Measurements from ENCODE around the gene CPNE6.

DNA sequence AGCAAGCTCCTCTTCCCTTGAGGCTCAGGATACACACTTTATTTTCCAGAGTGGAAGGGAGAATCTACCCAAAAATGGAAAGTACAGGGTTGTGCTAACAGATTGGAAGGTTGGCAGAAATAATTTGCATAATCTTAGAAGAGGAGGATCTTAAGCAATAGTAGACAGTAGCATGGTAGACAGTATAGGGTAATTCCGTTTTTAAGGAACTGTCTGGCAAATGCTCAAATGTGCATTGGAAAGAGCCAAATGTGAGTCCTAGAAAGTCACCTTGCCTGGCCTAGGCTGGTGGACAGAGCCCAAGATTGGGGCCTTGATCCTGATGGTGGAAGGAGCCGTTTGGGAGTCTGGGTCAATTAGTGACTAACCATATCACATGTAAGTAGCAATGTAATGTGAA lies 32.7 kb upstream of the CPNE6 start:
- TF ChIP-seq, protein P1, sequence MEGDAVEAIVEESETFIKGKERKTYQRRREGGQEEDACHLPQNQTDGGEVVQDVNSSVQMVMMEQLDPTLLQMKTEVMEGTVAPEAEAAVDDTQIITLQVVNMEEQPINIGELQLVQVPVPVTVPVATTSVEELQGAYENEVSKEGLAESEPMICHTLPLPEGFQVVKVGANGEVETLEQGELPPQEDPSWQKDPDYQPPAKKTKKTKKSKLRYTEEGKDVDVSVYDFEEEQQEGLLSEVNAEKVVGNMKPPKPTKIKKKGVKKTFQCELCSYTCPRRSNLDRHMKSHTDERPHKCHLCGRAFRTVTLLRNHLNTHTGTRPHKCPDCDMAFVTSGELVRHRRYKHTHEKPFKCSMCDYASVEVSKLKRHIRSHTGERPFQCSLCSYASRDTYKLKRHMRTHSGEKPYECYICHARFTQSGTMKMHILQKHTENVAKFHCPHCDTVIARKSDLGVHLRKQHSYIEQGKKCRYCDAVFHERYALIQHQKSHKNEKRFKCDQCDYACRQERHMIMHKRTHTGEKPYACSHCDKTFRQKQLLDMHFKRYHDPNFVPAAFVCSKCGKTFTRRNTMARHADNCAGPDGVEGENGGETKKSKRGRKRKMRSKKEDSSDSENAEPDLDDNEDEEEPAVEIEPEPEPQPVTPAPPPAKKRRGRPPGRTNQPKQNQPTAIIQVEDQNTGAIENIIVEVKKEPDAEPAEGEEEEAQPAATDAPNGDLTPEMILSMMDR (optimal IDR thresholded peaks at IDR 0.05 in 1 of 3, IDR thresholded peaks at IDR 0.05 in 1 of 3, conservative IDR thresholded peaks at IDR 0.05 in 1 of 3; ENCODE audit: extremely low read depth in 1 of 3, insufficient read depth in 2 of 3, low read length in 3 of 3): no peak
- no peak for TF ChIP-seq EZH2 (IDR thresholded peaks at IDR 0.05; ENCODE audit: low read length)
